Esophagus squamous epithelium (tissue), 5 donors: ENCODE measurements around the gene NHERF1. TPM values are rescaled to one million over a fixed set of nuclear protein-coding genes. Genes with fewer than 3 reads are reported as not detected.

Source experiments
- DNase-seq: peaks from one replicate; lab custom pipeline; 2025; lab: John Stamatoyannopoulos, UW
- H3K27ac ChIP-seq, 4 donors: fragments of 200-600 bp; sonication (generic); one replicate each; pipeline ENCODE4 v1.5.1; 2016 to 2019; ENCODE audit warnings: mild to moderate bottlenecking in 1 of 4
- H3K27me3 ChIP-seq, 4 donors: fragments of 200-600 bp; sonication (generic); 1 replicate in 3 of 4; 2 replicates in 1 of 4; pipeline versions ENCODE4 v1.5.1 to v1.6.0; 2017 to 2021; ENCODE audit warnings: antibody characterized with exemption in 1 of 4
- H3K36me3 ChIP-seq, 3 donors: fragments of 200-600 bp; sonication (generic); one replicate each; pipeline ENCODE4 v1.5.1; 2016 to 2019
- H3K4me1 ChIP-seq, 3 donors: fragments of 200-600 bp; sonication (generic); one replicate each; pipeline ENCODE4 v1.5.1; 2017 to 2019
- H3K4me3 ChIP-seq, 4 donors: fragments of 200-600 bp; sonication (generic); 1 replicate in 3 of 4; 2 replicates in 1 of 4; pipeline ENCODE4 v1.5.1; 2016 to 2019; ENCODE audit warnings: mild to moderate bottlenecking in 2 of 4, moderate library complexity in 1 of 4
- H3K9me3 ChIP-seq, 3 donors: fragments of 200-600 bp; sonication (generic); one replicate each; pipeline ENCODE4 v1.5.1; 2016 to 2019
- POLR2A ChIP-seq, 4 donors: fragments of 450-650 bp; IDR thresholded peaks; one replicate each; pipeline ENCODE4 v1.6.1; 2017; ENCODE audit warnings: antibody characterized with exemption in 4 of 4, mild to moderate bottlenecking in 4 of 4, moderate library complexity in 3 of 4
- WGBS, 2 donors: methylation state at CpG; one replicate each; pipeline ENCODE4 v1.1.5; 2018; 5-methylcytosine and 5-hydroxymethylcytosine counted together
- intact Hi-C: fragments of 100-400 bp; cut with DNase I; formaldehyde crosslinking; loops from one replicate; pipeline ENCODE4 v1.15.0; 2022
- total RNA-seq, 4 donors: library from RNA; depleted of rRNA; stranded (reverse); fragments of >200 nt; gene quantifications; one replicate each; pipeline ENCODE4 v1.1.0, GENCODE V29; 2016
- TF ChIP-seq, protein P1 (sequence below), 6 experiments: fragments of 450-650 bp in 4 of 6; fragments of 200-600 bp in 2 of 6; sonication (generic) in 2 of 6; IDR thresholded peaks; one replicate each; pipeline ENCODE4 v1.5.1; 2016 to 2019; ENCODE audit warnings: antibody characterized with exemption in 6 of 6, mild to moderate bottlenecking in 4 of 6, moderate library complexity in 4 of 6
- donor health status: DM: yes; HTN: yes; CAD: no.

NHERF1 gene
- total RNA-seq, 4 donors from 2014 or later = 214 to 483 (median 313) TPM

DNA sequence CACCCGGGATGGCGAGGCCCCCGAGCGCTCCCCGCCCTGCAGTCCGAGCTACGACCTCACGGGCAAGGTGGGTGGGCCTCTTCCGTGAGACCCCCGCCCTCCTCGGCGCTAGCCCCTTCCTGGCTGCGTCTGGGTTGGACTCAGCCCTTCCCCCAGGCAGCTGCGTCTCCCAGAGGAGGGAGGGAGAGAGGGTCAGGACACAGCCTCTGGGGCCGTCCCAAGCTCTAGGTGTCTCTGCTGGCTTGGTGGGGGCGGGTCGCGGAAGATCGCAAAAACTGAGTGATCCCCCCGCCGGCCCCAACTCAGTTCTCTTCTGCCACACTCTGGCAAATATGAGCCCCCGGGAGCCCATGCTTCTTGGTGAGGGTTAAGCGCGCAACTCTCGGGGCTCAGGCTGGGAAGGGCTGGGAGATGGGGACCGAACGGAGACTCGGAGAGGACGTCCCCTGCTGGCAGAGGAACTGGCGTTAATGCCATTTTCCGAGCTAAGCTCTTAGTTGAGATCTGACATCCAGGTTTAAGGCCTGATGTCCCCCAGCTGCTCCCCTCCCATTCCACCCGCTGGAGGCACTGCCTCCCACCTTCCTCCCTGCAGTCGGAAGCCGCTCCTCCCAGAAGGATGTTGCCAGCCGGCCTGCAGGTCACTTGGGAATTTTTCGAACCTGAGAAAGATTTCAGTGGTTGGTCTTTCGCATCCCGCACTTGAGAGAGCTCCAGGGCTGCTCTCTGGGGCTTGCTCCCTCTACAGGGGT lies 11.0 kb upstream of the NHERF1 start:
- peak overlapping the region in 3 of 4 donors; percentile 3 to 67 (median 64) for H3K27ac ChIP-seq
- peak overlapping the region; percentile 16 to 66 (median 36) for H3K4me3 ChIP-seq
- no peak for DNase-seq
- peaks cover 20 to 45% (median 25%) of the 10 kb centered on the region in 3 donors for H3K4me1 ChIP-seq
- no peak for TF ChIP-seq POLR2A (IDR thresholded peaks at IDR 0.05)
- TF ChIP-seq, protein P1, sequence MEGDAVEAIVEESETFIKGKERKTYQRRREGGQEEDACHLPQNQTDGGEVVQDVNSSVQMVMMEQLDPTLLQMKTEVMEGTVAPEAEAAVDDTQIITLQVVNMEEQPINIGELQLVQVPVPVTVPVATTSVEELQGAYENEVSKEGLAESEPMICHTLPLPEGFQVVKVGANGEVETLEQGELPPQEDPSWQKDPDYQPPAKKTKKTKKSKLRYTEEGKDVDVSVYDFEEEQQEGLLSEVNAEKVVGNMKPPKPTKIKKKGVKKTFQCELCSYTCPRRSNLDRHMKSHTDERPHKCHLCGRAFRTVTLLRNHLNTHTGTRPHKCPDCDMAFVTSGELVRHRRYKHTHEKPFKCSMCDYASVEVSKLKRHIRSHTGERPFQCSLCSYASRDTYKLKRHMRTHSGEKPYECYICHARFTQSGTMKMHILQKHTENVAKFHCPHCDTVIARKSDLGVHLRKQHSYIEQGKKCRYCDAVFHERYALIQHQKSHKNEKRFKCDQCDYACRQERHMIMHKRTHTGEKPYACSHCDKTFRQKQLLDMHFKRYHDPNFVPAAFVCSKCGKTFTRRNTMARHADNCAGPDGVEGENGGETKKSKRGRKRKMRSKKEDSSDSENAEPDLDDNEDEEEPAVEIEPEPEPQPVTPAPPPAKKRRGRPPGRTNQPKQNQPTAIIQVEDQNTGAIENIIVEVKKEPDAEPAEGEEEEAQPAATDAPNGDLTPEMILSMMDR (IDR thresholded peaks at IDR 0.05) = peak in 5 of 6 experiments; percentile 15 to 37 (median 25)
- intact Hi-C loops = no loop called here
- H3K27me3 ChIP-seq = peaks cover 0 to 89% (median 7%) of the 10 kb centered on the region in 4 donors
- H3K9me3 ChIP-seq = no peaks in the 10 kb centered on the region
- 5 to 12% methylated on average over 11 to 12 of the region's 38 CpGs for WGBS, 2 donors
- no peaks in the 10 kb centered on the region for H3K36me3 ChIP-seq

DNA sequence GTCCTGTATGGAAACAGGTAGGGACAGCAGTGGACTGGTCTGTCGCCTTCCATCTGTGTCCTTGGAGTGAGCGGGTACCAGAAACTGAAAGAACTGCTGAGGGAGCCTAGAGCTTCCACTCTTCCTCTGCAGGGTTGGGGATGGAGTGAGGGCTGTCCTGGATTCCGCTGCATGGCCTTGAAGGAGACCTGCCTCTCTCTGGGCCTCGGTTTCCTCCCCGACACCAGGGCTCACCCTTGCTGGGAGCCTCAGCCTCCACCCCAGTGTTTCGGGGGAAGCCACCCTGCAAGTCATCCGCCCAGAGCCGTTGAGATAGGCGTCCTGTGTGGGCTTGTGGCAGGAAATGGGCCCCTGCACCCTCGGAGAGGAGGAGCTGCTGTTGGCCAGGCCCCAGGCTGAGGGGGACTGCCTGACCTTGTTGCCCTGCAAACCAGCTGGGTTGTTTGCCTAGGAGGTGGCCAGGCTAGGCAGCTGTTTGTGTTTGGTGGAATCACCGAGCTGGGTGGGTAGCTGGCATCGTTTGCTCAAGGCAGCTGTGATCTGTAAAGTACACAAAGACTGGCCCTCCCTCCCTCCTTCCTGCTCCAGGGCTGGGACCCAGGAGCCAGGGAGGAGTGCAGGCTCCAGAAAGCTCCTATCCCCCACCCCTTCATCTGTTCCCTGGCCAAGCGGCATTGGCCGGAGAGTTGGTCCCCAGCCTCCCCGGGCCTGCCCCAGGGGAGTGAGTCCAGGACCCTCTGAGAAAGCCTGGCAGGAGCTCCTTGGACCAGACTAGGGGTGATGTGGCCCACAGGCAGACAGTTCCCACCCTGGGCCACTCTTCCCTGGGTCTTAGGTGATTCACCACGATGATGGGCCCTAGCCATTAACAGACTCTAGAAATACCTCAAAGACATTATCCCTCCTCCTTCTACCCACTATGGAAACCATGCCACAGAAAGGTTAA lies 10.1 kb upstream of the NHERF1 start:
- Histone ChIP-seq H3K9me3 (no peaks in the 10 kb centered on the region), H3K36me3 (no peaks in the 10 kb centered on the region), H3K4me3 (peak overlapping the region in 3 of 4 donors; percentile 29 to 66 (median 44)), H3K27ac (peak overlapping the region in 3 of 4 donors; percentile 3 to 67 (median 64)), H3K4me1 (peaks cover 20 to 53% (median 25%) of the 10 kb centered on the region in 3 donors), H3K27me3 (peaks cover 0 to 97% (median 7%) of the 10 kb centered on the region in 4 donors)
- 0 to 37% methylated on average over 2 to 6 of the region's 16 CpGs for WGBS, 2 donors
- intact Hi-C loops = no loop called here
- DNase-seq = no peak
- TF ChIP-seq, protein P1 (IDR thresholded peaks at IDR 0.05) = no peak
- TF ChIP-seq POLR2A (IDR thresholded peaks at IDR 0.05) = peak in 1 of 4 donors; percentile 44

DNA sequence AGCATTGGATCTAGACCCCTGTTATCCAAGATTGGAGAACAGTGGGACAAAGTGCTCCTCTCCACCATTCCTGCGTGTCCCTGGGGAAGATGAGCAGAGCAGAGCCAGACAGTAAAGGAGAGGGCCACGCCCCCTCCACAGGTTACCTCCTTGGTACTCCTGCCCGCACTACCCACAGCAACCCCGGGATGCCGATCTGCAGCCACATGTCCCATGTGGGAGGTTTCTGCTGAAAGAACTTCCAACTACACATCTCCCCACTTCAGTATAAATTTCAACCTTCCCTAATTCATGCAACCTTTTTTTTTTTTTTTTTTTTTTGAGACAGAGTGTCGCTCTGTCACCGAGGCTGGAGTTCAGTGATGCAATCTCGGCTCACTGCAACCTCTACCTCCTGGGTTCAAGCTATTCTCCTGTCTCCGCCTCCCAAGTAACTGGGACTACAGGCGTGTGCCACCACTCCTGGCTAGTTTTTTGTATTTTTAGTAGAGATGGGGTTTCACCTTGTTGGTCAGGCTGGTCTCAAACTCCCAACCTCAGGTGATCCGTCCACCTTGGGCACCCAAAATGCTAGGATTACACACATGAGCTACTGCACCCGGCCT lies 9.1 kb upstream of the NHERF1 start:
- DNase-seq = no peak
- TF ChIP-seq, protein P1 (IDR thresholded peaks at IDR 0.05) = no peak
- TF ChIP-seq POLR2A (IDR thresholded peaks at IDR 0.05) = no peak
- peak overlapping the region in 2 of 4 donors; percentile 9 to 67 for H3K27ac ChIP-seq
- peaks cover 0 to 89% (median 7%) of the 10 kb centered on the region in 4 donors for H3K27me3 ChIP-seq
- WGBS, 2 donors = 69 to 83% methylated on average over 11 to 12 of the region's 12 CpGs
- no peaks in the 10 kb centered on the region for H3K36me3 ChIP-seq
- intact Hi-C loops = no loop called here
- no peaks in the 10 kb centered on the region for H3K9me3 ChIP-seq
- H3K4me1 ChIP-seq = peaks cover 20 to 59% (median 25%) of the 10 kb centered on the region in 3 donors
- no peak overlapping the region for H3K4me3 ChIP-seq

DNA sequence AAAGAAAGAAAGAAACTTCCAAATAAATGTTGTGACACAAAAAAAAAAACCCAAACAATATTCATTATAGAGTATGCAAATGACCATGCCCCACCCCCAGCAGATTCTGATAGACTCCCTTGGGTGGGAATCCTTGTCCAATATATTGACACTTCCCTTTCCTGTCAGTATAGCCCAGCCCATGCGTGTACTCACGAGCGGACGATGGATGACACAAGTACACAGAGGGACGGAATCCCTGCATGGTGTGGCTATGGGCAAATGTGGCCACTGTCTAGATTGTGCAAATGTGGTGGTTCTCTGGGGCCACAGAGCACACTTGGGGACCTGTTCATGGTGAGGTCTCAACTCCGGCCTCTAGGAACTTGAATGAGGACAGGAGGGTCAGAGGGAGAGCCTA lies 8.3 kb upstream of the NHERF1 start:
- TF ChIP-seq POLR2A (IDR thresholded peaks at IDR 0.05) = no peak
- TF ChIP-seq, protein P1 (IDR thresholded peaks at IDR 0.05) = no peak
- no peak overlapping the region for H3K27ac ChIP-seq
- intact Hi-C loops = no loop called here
- H3K4me3 ChIP-seq = no peak overlapping the region
- no peaks in the 10 kb centered on the region for H3K9me3 ChIP-seq
- peaks cover 0 to 83% (median 7%) of the 10 kb centered on the region in 4 donors for H3K27me3 ChIP-seq
- H3K36me3 ChIP-seq = no peaks in the 10 kb centered on the region
- peaks cover 20 to 68% (median 30%) of the 10 kb centered on the region in 3 donors for H3K4me1 ChIP-seq
- WGBS, 2 donors = 79 to 86% methylated on average over 6 of the region's 6 CpGs
- DNase-seq = no peak
